Measurements from ENCODE around the gene VAT1L.

Gene VAT1L

GRCh38 chr16:77749415-77749814 is 38.9 kb upstream of the VAT1L start:
- H3K4me3 ChIP-seq (replicated peaks in 1 of 2; ENCODE audit: low read depth in 2 of 2, low read length in 2 of 2), result no peak overlapping the region
- no peak for DNase-seq (ENCODE audit: low read depth in 2 of 2)
- TF ChIP-seq, protein P1, sequence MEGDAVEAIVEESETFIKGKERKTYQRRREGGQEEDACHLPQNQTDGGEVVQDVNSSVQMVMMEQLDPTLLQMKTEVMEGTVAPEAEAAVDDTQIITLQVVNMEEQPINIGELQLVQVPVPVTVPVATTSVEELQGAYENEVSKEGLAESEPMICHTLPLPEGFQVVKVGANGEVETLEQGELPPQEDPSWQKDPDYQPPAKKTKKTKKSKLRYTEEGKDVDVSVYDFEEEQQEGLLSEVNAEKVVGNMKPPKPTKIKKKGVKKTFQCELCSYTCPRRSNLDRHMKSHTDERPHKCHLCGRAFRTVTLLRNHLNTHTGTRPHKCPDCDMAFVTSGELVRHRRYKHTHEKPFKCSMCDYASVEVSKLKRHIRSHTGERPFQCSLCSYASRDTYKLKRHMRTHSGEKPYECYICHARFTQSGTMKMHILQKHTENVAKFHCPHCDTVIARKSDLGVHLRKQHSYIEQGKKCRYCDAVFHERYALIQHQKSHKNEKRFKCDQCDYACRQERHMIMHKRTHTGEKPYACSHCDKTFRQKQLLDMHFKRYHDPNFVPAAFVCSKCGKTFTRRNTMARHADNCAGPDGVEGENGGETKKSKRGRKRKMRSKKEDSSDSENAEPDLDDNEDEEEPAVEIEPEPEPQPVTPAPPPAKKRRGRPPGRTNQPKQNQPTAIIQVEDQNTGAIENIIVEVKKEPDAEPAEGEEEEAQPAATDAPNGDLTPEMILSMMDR (IDR thresholded peaks at IDR 0.05; ENCODE audit: low read depth, low read length), result no peak

DNA sequence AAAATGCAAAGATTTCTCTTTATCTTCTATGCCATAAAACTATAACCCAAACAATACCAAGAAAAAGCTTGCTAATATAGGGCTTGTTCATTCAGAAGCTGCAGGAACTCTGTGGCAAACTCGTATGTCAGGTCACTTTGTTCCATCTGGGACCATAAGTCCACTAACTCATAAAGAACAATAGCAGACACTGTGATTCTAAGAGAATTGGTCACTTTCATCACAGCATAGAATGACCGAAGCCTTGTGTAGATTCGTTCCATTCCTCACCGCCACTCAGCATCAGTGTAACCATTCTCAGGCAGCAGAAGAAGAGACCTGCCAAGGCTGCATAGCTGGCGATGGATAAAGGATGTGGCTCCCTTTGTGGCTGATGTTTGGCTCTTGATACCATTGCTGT is 30.3 kb upstream of the VAT1L start:
- no peak for DNase-seq (ENCODE audit: low read depth in 2 of 2)
- H3K4me3 ChIP-seq (replicated peaks in 1 of 2; ENCODE audit: low read depth in 2 of 2, low read length in 2 of 2), result no peak overlapping the region
- TF ChIP-seq, protein P1 (IDR thresholded peaks at IDR 0.05; ENCODE audit: low read depth, low read length), result no peak

DNA sequence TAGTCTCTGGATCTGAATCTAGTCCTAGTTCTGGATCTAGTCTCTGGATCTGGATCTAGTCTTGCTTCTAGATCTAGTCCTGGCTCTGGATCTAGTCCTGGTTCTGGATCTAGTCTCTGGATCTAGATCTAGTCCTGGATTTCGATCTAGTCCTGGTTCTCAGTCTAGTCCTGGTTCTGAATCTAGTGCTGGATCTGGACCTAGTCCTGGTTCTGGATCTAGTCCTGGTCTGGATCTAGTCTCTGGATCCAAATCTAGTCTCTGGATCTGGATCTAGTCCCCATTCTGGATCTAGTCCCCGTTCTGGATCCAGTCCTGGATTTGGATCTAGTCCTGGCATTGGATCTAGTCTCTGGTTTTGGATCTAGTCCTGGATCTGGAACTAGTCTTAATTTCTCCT is 29.9 kb upstream of the VAT1L start:
- TF ChIP-seq, protein P1 (IDR thresholded peaks at IDR 0.05; ENCODE audit: low read depth, low read length), result no peak
- no peak for DNase-seq (ENCODE audit: low read depth in 2 of 2)
- no peak overlapping the region for H3K4me3 ChIP-seq (replicated peaks in 1 of 2; ENCODE audit: low read depth in 2 of 2, low read length in 2 of 2)

GRCh38 chr16:77759201-77759600 is 29.2 kb upstream of the VAT1L start:
- TF ChIP-seq, protein P1 (IDR thresholded peaks at IDR 0.05; ENCODE audit: low read depth, low read length), result no peak
- no peak overlapping the region for H3K4me3 ChIP-seq (replicated peaks in 1 of 2; ENCODE audit: low read depth in 2 of 2, low read length in 2 of 2)
- no peak for DNase-seq (ENCODE audit: low read depth in 2 of 2)

GRCh38 chr16:77759821-77760220 is 28.5 kb upstream of the VAT1L start:
- no peak for DNase-seq (ENCODE audit: low read depth in 2 of 2)
- TF ChIP-seq, protein P1 (IDR thresholded peaks at IDR 0.05; ENCODE audit: low read depth, low read length), result no peak
- no peak overlapping the region for H3K4me3 ChIP-seq (replicated peaks in 1 of 2; ENCODE audit: low read depth in 2 of 2, low read length in 2 of 2)

DNA sequence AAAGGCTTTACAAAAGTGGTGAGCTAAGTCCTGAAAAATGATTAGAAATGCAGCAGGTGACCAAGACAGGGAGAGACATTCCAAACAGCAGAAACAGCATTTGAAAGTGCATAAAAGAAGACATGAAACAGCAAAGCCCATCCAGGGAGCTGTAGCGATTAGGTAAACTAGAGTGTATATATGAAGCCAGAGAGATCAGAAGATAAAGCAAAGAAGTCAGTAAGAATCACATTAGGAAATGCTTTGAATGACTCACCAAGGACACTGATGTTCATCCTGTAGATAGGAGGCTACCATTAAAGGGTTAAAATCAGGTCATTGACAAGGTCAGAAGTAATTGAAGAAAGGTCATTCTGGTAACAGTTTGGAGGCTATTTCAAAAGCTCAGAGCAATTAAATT is 27.6 kb upstream of the VAT1L start:
- DNase-seq (ENCODE audit: low read depth in 2 of 2), result no peak
- TF ChIP-seq, protein P1 (IDR thresholded peaks at IDR 0.05; ENCODE audit: low read depth, low read length), result no peak
- no peak overlapping the region for H3K4me3 ChIP-seq (replicated peaks in 1 of 2; ENCODE audit: low read depth in 2 of 2, low read length in 2 of 2)

DNA sequence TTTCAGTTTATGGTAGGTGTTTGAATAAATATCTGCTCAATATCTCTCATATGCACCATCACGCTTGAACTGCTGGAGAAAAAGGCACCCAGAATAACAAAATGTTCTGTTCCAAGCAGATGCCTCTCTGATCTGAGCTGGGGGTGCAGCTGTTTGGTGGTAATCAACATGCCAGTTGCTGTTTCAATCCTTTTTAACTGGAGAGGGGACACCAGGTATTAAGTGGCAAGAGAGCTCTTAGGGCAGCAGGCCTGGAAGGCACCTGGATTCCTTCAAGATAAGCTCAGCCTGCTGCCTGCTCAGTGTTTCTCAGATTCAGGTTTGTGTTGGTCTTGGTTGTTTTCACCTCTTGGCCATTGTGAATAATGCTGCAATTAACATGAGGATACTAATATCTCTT is 27.2 kb upstream of the VAT1L start:
- TF ChIP-seq, protein P1 (IDR thresholded peaks at IDR 0.05; ENCODE audit: low read depth, low read length), result no peak
- no peak for DNase-seq (ENCODE audit: low read depth in 2 of 2)
- no peak overlapping the region for H3K4me3 ChIP-seq (replicated peaks in 1 of 2; ENCODE audit: low read depth in 2 of 2, low read length in 2 of 2)

Measured in cardiac fibroblast (primary cell).